ENCODE results near the gene KIAA1217. TPM values are rescaled to one million over a fixed set of nuclear protein-coding genes. Genes with fewer than 3 reads are reported as not detected.
A peak's percentile ranks its signal among the peaks of the same experiment; 100 is the strongest.

Gene KIAA1217
- total and polyA plus RNA-seq, 5 donors = 14.6 to 43.6 (median 31.3) TPM

DNA sequence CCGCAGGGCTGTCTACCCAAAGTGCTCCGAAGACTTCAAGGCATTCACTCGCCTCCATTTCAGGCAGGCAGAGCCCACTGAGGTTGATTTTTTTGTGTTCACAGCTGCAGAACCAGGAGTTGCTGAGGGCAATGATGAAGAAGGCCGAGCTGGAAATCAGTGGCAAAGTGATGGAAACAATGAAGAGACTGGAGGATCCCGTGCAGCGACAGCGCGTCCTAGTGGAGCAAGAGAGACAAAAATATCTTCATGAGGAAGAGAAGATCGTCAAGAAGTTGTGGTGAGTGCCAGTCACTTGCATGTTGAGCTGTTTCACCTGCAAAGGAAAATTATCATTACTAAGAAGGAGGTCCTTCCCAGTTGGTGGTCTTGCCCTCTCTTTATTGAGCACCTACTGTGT, 304.2 kb downstream of the KIAA1217 start:
- DNase-seq (no peak), ATAC-seq (no peak)
- no peaks in the 10 kb centered on the region for H3K9me3 ChIP-seq (ENCODE audit: control insufficient read depth, low read length)
- no peak overlapping the region for H3K27ac ChIP-seq (ENCODE audit: low read length)
- 74% methylated on average over 9 of the region's 9 CpGs for WGBS
- H3K4me1 ChIP-seq (ENCODE audit: control insufficient read depth, insufficient read depth, low read length) = no peaks in the 10 kb centered on the region
- H3K4me3 ChIP-seq (ENCODE audit: low read length) = no peak overlapping the region
- intact Hi-C loops (cut with DNase I) = loop anchor here in 3 of 4 donors (10.0 kb wide), 2 partner anchors 308 to 518 kb away; partner anchors contain the start of gene KIAA1217 (in 1 of the 3)
- H3K27me3 ChIP-seq (ENCODE audit: control insufficient read depth, insufficient read depth) = no peaks in the 10 kb centered on the region

DNA sequence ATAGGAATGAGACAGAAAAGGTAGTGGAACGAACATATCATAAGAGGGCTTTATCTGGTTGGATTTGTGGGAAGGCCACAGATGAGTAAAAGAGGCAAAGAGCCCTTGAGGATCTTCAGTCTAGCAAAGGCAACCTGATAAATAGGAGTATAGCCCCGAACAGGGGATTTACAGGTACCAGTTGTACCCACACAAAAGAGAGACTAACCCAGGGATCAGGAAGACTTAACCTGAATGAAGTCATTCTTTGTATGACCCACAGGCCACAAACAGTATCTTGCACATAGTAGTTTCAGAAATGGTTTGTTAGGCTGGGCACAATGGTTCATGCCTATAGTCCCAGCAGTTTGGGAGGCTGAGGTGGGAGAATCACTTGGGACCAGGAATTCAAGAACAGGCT, 306.5 kb downstream of the KIAA1217 start:
- no peak for DNase-seq
- H3K4me3 ChIP-seq (ENCODE audit: low read length) = no peak overlapping the region
- 92% methylated on average over 2 of the region's 2 CpGs for WGBS
- peaks cover 1% of the 10 kb centered on the region for H3K4me1 ChIP-seq (ENCODE audit: control insufficient read depth, insufficient read depth, low read length)
- no peak overlapping the region for H3K27ac ChIP-seq (ENCODE audit: low read length)
- intact Hi-C loops (cut with DNase I) = loop anchor here in 3 of 4 donors (5.0 to 10.0 kb wide), 3 partner anchors 311 to 523 kb away; partner anchors contain the start of gene KIAA1217 (in 1 of the 3)
- H3K27me3 ChIP-seq (ENCODE audit: control insufficient read depth, insufficient read depth) = no peaks in the 10 kb centered on the region
- no peak for ATAC-seq
- H3K9me3 ChIP-seq (ENCODE audit: control insufficient read depth, low read length) = no peaks in the 10 kb centered on the region

GRCh38 chr10:24518411-24518810, 309.5 kb downstream of the KIAA1217 start:
- ATAC-seq (no peak), DNase-seq (no peak)
- Histone ChIP-seq H3K27me3 (ENCODE audit: control insufficient read depth, insufficient read depth) (no peaks in the 10 kb centered on the region), H3K4me1 (ENCODE audit: control insufficient read depth, insufficient read depth, low read length) (peaks cover 1% of the 10 kb centered on the region), H3K27ac (ENCODE audit: low read length) (no peak overlapping the region), H3K9me3 (ENCODE audit: control insufficient read depth, low read length) (no peaks in the 10 kb centered on the region), H3K4me3 (ENCODE audit: low read length) (no peak overlapping the region)
- intact Hi-C loops (cut with DNase I) = loop anchor here in 3 of 4 donors (5.0 to 10.0 kb wide), 3 partner anchors 314 to 526 kb away; partner anchors contain the start of gene KIAA1217 (in 1 of the 3)
- 72% methylated on average over 7 of the region's 7 CpGs for WGBS

GRCh38 chr10:24518981-24519597, 310.2 kb downstream of the KIAA1217 start:
- peak; percentile 51 to 66 (median 60) for DNase-seq
- no peak overlapping the region for H3K4me3 ChIP-seq (ENCODE audit: low read length)
- no peaks in the 10 kb centered on the region for H3K27me3 ChIP-seq (ENCODE audit: control insufficient read depth, insufficient read depth)
- H3K9me3 ChIP-seq (ENCODE audit: control insufficient read depth, low read length) = no peaks in the 10 kb centered on the region
- 19% methylated on average over 15 of the region's 15 CpGs for WGBS
- ATAC-seq = peak; percentile 67 to 70
- peaks cover 1% of the 10 kb centered on the region for H3K4me1 ChIP-seq (ENCODE audit: control insufficient read depth, insufficient read depth, low read length)
- no peak overlapping the region for H3K27ac ChIP-seq (ENCODE audit: low read length)
- intact Hi-C loops (cut with DNase I) = loop anchor here in 3 of 4 donors (5.0 to 10.0 kb wide), 3 partner anchors 314 to 527 kb away; partner anchors contain the start of gene KIAA1217 (in 1 of the 3)

DNA sequence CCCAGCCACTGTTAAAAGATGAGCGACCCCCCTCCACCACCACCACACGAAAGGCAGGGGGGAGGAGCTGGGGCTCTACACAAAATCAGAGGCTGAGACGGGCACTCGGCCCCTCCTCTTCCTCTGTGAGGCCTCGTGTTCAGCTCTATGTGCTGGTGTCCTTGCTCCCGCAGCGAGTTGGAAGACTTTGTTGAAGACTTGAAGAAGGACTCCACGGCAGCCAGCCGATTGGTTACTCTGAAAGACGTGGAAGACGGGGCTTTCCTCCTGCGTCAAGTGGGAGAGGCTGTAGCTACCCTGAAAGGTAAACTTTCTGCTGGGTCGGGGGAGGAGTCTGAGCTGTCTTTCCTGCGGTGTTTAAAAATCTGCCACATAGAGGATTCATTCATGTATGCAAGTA, 311.0 kb downstream of the KIAA1217 start:
- no peaks in the 10 kb centered on the region for H3K9me3 ChIP-seq (ENCODE audit: control insufficient read depth, low read length)
- DNase-seq = no peak
- intact Hi-C loops (cut with DNase I) = loop anchor here (5.0 to 10.0 kb wide), 3 partner anchors 315 to 528 kb away; partner anchors contain the start of gene KIAA1217 (in 1 of the 4)
- WGBS = 79% methylated on average over 14 of the region's 14 CpGs
- no peak overlapping the region for H3K4me3 ChIP-seq (ENCODE audit: low read length)
- no peak for ATAC-seq
- peaks cover 1% of the 10 kb centered on the region for H3K4me1 ChIP-seq (ENCODE audit: control insufficient read depth, insufficient read depth, low read length)
- no peaks in the 10 kb centered on the region for H3K27me3 ChIP-seq (ENCODE audit: control insufficient read depth, insufficient read depth)
- no peak overlapping the region for H3K27ac ChIP-seq (ENCODE audit: low read length)

GRCh38 chr10:24524314-24524713, 315.4 kb downstream of the KIAA1217 start:
- WGBS = 92% methylated on average over 17 of the region's 17 CpGs
- Histone ChIP-seq H3K27me3 (ENCODE audit: control insufficient read depth, insufficient read depth) (no peaks in the 10 kb centered on the region), H3K9me3 (ENCODE audit: control insufficient read depth, low read length) (no peaks in the 10 kb centered on the region), H3K4me1 (ENCODE audit: control insufficient read depth, insufficient read depth, low read length) (no peaks in the 10 kb centered on the region), H3K4me3 (ENCODE audit: low read length) (no peak overlapping the region), H3K27ac (ENCODE audit: low read length) (no peak overlapping the region)
- DNase-seq (no peak), ATAC-seq (no peak)
- intact Hi-C loops (cut with DNase I) = loop anchor here in 1 of 4 donors (10.0 kb wide), 1 partner anchor 530 kb away; no protein-coding TSS in a partner anchor

- Histone ChIP-seq H3K27me3 (ENCODE audit: control insufficient read depth, insufficient read depth) (no peaks in the 10 kb centered on the region), H3K4me1 (ENCODE audit: control insufficient read depth, insufficient read depth, low read length) (no peaks in the 10 kb centered on the region), H3K9me3 (ENCODE audit: control insufficient read depth, low read length) (no peaks in the 10 kb centered on the region), H3K4me3 (ENCODE audit: low read length) (no peak overlapping the region), H3K27ac (ENCODE audit: low read length) (peak overlapping the region; percentile 85)
- ATAC-seq (peak; percentile 59 to 69), DNase-seq (peak in 1 of 3 donors; percentile 62)
- 70% methylated on average over 13 of the region's 13 CpGs for WGBS
- intact Hi-C loops (cut with DNase I) = loop anchor here in 1 of 4 donors (10.0 kb wide), 1 partner anchor 531 kb away; no protein-coding TSS in a partner anchor
These were observed 317.2 kb downstream of the KIAA1217 start for GRCh38 chr10:24526085-24526649.

DNA sequence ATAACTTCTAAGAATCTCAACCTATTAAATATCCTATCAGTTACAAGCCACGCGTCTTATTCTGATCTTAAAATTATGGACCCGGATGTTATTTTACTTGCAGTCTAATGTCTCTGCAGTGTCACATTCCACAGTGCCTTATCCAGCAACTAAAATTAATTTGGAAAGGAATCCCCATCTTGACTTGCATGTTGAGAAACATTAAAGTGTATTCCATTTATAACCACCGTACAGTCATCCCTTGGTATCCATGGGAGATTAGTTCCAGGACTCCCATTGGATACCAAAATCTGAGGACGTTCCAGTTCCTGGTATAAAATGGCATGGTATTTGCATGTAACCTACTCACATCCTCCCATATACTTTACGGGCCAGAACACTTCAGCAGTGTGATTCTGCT, 320.0 kb downstream of the KIAA1217 start:
- no peak overlapping the region for H3K27ac ChIP-seq (ENCODE audit: low read length)
- intact Hi-C loops (cut with DNase I) = loop anchor here in 1 of 4 donors (10.0 kb wide), 1 partner anchor 534 kb away; no protein-coding TSS in a partner anchor
- no peaks in the 10 kb centered on the region for H3K9me3 ChIP-seq (ENCODE audit: control insufficient read depth, low read length)
- no peak overlapping the region for H3K4me3 ChIP-seq (ENCODE audit: low read length)
- H3K4me1 ChIP-seq (ENCODE audit: control insufficient read depth, insufficient read depth, low read length) = no peaks in the 10 kb centered on the region
- no peaks in the 10 kb centered on the region for H3K27me3 ChIP-seq (ENCODE audit: control insufficient read depth, insufficient read depth)
- DNase-seq = no peak
- peak; percentile 9 to 64 for ATAC-seq
- WGBS = 66% methylated on average over 6 of the region's 6 CpGs

GRCh38 chr10:24531439-24531838, 322.5 kb downstream of the KIAA1217 start:
- no peaks in the 10 kb centered on the region for H3K27me3 ChIP-seq (ENCODE audit: control insufficient read depth, insufficient read depth)
- H3K27ac ChIP-seq (ENCODE audit: low read length) = no peak overlapping the region
- intact Hi-C loops (cut with DNase I) = no loop called here
- H3K4me1 ChIP-seq (ENCODE audit: control insufficient read depth, insufficient read depth, low read length) = no peaks in the 10 kb centered on the region
- no peaks in the 10 kb centered on the region for H3K9me3 ChIP-seq (ENCODE audit: control insufficient read depth, low read length)
- ATAC-seq (no peak), DNase-seq (no peak)
- H3K4me3 ChIP-seq (ENCODE audit: low read length) = no peak overlapping the region
- WGBS = 95% methylated on average over 2 of the region's 2 CpGs

DNA sequence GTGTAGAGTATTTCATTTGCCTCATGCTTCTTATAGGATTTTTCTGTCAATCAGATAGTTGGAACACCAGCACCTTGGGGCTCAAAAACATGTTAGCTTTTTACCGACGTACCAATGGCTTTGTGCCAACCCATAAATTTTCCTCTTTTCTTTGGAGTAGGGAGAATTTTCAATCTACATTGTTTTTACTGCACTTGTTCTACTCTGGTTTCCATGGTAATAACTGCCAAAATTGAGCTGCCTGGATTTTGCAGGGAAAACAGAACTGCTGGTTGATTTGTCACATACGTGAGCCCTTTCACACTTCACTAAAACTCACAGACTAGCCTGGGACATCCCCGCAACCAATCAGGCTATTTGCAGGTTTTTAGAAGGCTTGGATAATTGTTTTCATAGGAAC, 325.0 kb downstream of the KIAA1217 start:
- Histone ChIP-seq H3K4me3 (ENCODE audit: low read length) (no peak overlapping the region), H3K27me3 (ENCODE audit: control insufficient read depth, insufficient read depth) (no peaks in the 10 kb centered on the region), H3K27ac (ENCODE audit: low read length) (no peak overlapping the region), H3K4me1 (ENCODE audit: control insufficient read depth, insufficient read depth, low read length) (no peaks in the 10 kb centered on the region), H3K9me3 (ENCODE audit: control insufficient read depth, low read length) (no peaks in the 10 kb centered on the region)
- WGBS = 92% methylated on average over 4 of the region's 4 CpGs
- ATAC-seq (no peak), DNase-seq (no peak)
- intact Hi-C loops (cut with DNase I) = no loop called here

DNA sequence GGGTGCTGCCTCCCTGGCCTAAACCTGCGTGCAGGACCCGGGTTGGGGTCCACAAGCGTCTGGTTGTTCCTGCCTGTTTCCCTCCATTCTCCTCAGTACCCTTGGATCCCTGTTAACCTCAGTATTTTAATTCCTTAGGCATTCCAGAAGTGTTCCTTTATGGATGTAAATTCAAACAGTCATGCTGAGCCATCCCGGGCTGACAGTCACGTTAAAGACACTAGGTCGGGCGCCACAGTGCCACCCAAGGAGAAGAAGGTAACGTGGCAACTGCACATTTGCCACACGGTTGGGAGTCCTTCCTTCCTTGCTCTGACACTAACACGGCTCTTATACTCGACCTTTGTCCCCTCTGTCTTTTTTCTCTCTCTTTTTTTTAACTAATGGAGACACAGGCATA, 327.7 kb downstream of the KIAA1217 start:
- ATAC-seq = no peak
- Histone ChIP-seq H3K27ac (ENCODE audit: low read length) (no peak overlapping the region), H3K27me3 (ENCODE audit: control insufficient read depth, insufficient read depth) (no peaks in the 10 kb centered on the region), H3K4me1 (ENCODE audit: control insufficient read depth, insufficient read depth, low read length) (no peaks in the 10 kb centered on the region), H3K9me3 (ENCODE audit: control insufficient read depth, low read length) (no peaks in the 10 kb centered on the region), H3K4me3 (ENCODE audit: low read length) (no peak overlapping the region)
- intact Hi-C loops (cut with DNase I) = no loop called here
- WGBS = 87% methylated on average over 11 of the region's 11 CpGs
- no peak for DNase-seq

Measured in right cardiac atrium (tissue), 5 donors.